Medulla oblongata (tissue), 1 donor: ENCODE data around the gene CDC42BPB.

Experiments used
- DNase-seq: peaks from one replicate; pipeline ENCODE4 v3.0.0-alpha.2; 2015; ENCODE audit errors: extremely low spot score

CDC42BPB gene

GRCh38 chr14:102944448-102945330, 112.7 kb downstream of the CDC42BPB start:
- DNase-seq: no peak

DNA sequence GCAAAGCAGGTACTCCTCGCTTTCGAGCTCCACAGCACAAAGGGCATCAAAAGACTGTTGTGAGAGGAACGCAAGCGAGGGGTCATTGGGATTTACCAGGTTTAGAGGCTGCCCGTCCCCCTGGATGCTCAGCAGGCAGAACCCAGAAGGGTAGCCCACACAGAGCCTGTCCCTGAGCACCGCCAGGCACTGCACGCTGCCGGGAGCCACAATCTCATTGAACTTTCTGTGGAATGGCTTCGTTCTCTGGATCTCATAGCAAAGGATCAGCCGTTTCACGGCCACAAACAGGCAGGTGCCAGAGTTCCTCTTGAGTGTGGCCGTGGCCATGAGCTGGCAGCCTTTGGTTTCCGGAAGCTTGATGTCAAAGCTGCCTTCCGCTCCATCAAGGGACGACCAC, 113.4 kb downstream of the CDC42BPB start:
- no peak for DNase-seq

- DNase-seq: no peak
These were observed 113.9 kb downstream of the CDC42BPB start for GRCh38 chr14:102943454-102943853.

DNA sequence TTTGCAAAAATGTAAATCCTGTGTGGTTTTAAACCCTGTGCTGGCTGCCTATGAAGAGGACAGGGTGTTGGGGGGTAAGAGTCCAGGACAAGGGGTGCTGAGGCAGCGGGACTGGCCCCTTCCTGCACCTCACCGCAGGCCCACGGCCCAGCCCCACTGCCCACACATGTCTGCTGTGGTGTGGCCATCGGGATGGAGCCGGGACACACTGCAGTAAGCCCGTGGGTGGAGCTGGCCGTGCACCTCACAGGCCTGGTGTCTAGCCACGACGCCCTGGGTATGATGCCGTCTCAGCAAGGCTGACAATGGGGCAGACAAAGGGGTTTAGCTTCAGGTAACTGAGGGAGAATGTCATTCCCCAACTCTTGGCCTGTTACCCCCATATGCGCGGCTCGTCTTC, 115.3 kb downstream of the CDC42BPB start:
- no peak for DNase-seq

DNA sequence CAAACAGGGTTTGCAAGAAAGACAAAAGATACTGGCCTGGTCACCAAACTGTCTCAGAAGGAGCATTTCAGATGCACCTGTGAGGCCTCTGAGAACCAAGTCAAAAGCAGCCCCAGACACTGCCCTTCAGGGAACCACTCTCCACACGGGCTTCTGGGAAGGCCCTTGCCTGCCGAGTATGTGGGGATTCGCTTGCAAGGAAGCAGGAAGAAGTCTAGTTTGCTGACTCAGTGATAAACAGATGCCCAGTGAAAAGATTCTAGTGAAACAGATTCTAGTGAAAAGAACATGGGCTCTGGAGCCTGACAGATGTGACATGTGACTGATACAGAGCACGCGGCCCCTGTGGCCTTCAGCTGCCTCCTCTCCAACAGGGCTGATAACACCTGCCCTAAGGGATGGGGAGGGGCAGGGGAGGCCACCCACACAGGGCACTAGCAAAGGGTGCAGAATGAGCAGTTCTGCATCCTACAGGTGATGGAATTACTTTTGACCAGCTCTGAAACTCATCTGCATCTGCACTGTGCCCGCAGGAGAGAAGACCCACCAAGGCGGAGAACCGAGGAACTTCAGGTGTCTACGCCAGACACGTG, 115.8 kb downstream of the CDC42BPB start:
- no peak for DNase-seq

GRCh38 chr14:102940729-102941362, 116.5 kb downstream of the CDC42BPB start:
- no peak for DNase-seq

DNA sequence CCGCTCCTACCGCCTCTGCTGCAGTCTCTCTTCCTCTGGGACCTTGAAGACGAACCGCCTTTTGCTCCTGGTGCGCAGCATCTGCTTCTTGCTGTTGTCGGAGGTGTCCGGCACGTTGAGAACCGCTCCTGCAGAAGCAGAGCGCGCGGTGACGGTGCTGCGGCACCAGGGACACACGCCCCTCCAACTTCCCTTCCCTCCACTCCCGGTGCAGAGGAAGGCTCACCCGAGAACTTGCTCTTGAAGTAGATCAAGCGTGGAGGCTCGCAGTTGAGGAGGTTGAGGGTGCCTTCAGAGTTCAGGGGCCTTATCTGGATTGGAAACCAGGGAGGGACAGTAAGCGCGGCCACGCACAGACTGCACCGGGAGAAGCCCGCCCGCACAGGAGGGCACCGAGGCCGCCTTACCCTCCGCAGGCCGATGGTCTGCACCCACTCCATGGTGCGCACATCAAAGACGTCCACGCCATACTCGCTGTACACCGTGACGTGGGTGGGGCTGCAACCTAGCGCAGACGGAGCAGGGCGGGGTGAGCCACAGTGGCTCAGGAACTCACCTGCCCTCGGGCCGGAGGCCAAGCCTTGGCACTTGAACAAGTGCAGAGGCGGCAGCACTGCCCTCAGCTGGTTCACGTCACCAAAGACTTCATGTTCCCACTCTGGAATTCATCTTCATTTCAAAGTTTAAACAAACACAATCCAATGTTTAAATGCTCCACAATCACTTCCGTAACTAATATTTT, 117.4 kb downstream of the CDC42BPB start:
- no peak for DNase-seq

DNA sequence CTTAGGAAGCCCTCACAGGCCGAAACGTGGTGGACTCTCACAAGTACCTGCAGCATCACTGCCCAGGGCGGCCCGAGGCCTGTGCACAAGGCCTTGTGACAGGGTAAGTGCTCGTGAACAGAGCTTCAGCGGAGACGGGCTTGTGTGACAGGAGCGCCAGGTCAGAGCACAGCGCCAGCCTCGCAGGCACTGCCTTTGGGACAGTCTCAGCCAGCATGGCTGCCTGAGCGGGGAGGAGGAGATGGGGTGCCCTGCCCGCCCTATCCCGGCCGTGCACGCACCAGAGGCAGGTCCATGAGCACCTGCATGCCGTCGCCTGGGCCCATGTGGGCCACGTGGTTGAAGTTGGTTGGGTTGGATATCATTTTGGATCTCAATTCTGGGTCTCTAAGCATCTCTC, 118.0 kb downstream of the CDC42BPB start:
- DNase-seq: no peak

DNA sequence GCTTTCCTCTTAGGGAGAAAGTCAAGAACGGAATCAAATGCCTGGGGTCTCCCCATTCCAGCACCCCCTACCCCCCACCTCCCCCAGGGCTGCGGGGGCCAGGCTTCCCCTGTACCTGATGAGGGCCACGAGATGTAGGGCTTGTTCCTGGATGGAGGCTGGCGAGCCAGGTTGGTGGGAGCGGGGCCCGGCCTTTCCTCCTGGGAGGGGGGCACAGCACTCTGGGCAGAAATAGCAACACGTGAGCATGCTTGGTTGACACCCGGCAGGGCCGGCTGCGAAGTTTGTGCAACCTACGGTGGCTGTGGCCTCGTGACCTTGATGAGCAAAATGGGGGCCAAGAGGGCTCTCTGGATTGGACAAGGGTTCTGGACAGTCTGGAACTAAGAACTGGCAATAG, 119.2 kb downstream of the CDC42BPB start:
- no peak for DNase-seq

DNA sequence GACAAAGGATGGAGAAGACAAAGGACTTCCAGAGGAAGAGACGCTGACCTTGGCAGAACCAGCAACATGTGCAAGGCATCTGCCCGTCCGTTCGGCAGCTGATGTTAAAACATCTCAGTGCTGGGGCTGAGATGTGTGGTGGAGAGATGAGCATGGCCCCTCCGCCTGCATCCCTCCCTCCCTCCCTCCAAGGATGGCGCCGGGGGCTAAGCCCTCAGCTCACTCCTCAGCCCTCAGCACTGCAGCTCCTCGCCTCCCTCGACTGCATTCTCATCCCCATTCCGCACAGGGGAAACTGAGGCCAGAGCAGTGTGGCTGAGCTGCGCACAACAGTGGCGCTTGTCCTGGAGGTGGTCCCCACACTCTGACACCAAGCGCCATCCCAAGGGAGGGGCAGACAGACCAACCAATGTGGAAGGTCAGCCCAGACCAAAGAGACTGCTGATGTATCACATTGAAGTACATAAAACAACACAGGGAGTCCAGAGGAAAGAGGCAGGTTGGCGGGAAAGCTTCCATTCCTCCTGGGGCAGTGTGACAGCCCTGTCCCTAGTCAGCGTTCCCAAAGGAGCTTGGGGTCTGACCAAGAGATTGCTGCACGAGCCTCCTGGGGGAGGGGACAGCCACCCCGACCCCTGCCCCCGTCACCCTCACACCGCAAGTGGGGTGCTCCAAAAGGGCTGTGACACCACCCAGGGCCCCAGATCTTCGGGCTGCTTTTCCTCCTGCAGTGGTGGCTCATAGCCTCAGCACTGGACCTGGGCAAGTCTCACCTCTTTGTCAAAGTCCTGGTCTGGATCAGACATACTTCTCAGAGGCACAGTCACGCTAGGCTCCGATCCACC, 119.8 kb downstream of the CDC42BPB start:
- DNase-seq: no peak

DNA sequence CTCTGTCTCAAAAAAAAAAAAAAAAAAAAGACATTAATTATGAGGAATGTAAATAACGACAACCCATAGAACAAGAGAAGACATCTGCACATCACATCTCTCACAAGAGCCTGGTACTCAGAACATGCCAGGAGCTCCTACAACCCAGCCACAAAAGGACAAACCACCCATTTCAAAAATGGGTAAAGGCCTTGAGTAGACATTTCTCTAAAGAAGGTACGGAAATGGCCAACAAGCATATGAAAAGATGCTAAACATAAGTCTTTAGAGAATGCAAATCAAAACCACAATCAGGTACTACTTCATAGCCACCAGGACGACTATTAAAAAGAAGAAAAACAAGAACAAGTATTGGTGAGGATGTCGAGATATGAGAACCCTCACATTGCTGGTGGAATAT, 121.6 kb downstream of the CDC42BPB start:
- no peak for DNase-seq

GRCh38 chr14:102933618-102934231, 123.6 kb downstream of the CDC42BPB start:
- no peak for DNase-seq

GRCh38 chr14:102932484-102933248, 124.7 kb downstream of the CDC42BPB start:
- no peak for DNase-seq

- DNase-seq: no peak
These were observed 125.6 kb downstream of the CDC42BPB start for GRCh38 chr14:102931580-102932285.

GRCh38 chr14:102930753-102931579, 126.4 kb downstream of the CDC42BPB start:
- no peak for DNase-seq

DNA sequence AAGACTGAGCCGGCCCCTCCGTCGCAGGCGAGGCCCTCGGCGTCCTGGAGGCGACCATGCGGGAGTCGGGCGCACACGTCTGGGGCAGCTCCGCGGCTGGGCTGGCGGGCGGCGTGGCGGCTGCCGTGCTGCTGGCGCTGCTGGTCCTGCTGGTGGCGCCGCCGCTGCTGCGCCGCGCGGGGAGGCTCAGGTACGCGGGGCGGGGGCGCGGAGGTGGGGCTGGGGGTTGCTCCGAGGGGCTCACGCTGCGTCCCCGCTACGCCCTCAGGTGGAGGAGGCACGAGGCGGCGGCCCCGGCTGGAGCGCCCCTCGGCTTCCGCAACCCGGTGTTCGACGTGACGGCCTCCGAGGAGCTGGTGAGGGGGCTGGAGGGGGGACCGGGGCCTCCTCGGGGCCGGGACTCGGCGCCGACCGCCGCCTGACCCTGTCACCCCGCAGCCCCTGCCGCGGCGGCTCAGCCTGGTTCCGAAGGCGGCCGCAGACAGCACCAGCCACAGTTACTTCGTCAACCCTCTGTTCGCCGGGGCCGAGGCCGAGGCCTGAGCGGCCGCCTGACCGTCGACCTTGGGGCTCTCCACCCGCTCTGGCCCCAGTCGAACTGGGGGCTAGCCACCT, 127.1 kb downstream of the CDC42BPB start:
- no peak for DNase-seq

- no peak for DNase-seq
These were observed 127.9 kb downstream of the CDC42BPB start for GRCh38 chr14:102929241-102930137.
